ENCODE data around the gene ZNF557.
"Not testable (repeated sequence)": the region's sequence is repeated elsewhere in the genome, so short reads cannot be mapped to it uniquely, and the experiment has no call there.

The ZNF557 gene

GRCh38 chr19:7063764-7064418, 5.6 kb upstream of the ZNF557 start:
- no peak overlapping the region for H3K27ac ChIP-seq (ENCODE audit: low read length)
- H3K79me2 ChIP-seq (ENCODE audit: low read length) = no peaks in the 10 kb centered on the region
- no peak overlapping the region for H3K4me2 ChIP-seq (ENCODE audit: low read length)
- TF ChIP-seq CTCF (IDR thresholded peaks at IDR 0.05; ENCODE audit: low read depth, low read length) (no peak), EZH2phosphoT487 (IDR thresholded peaks at IDR 0.05; ENCODE audit: low read depth) (no peak)
- no peak overlapping the region for H3K9ac ChIP-seq (ENCODE audit: low read length)
- no peaks in the 10 kb centered on the region for H3K9me3 ChIP-seq (ENCODE audit: insufficient read depth, low read length)
- H3K36me3 ChIP-seq (replicated peaks; ENCODE audit: low read depth, low read length) = no peaks in the 10 kb centered on the region
- no peak overlapping the region for H2AFZ ChIP-seq (ENCODE audit: low read depth, low read length)
- no peaks in the 10 kb centered on the region for H3K27me3 ChIP-seq (ENCODE audit: low read depth, low read length)
- no peaks in the 10 kb centered on the region for H4K20me1 ChIP-seq (ENCODE audit: insufficient read depth, low read length)
- peaks cover 3% of the 10 kb centered on the region; the same call in 1 of the 2 replicates for H3K4me1 ChIP-seq (ENCODE audit: low read length)
- H3K4me3 ChIP-seq (ENCODE audit: low read length) = no peak overlapping the region

GRCh38 chr19:7067122-7067521, 2.4 kb upstream of the ZNF557 start:
- peaks cover 11% of the 10 kb centered on the region for H3K36me3 ChIP-seq (replicated peaks; ENCODE audit: low read depth, low read length)
- H3K4me2 ChIP-seq (ENCODE audit: low read length); H3K9ac ChIP-seq (ENCODE audit: low read length); H4K20me1 ChIP-seq (ENCODE audit: insufficient read depth, low read length); H3K27ac ChIP-seq (ENCODE audit: low read length); H3K27me3 ChIP-seq (ENCODE audit: low read depth, low read length); H3K4me3 ChIP-seq (ENCODE audit: low read length); H3K9me3 ChIP-seq (ENCODE audit: insufficient read depth, low read length); H2AFZ ChIP-seq (ENCODE audit: low read depth, low read length); H3K4me1 ChIP-seq (ENCODE audit: low read length): not testable (repeated sequence)
- H3K79me2 ChIP-seq (ENCODE audit: low read length) = peaks cover 19% of the 10 kb centered on the region

- no peaks in the 10 kb centered on the region for H3K27me3 ChIP-seq (ENCODE audit: low read depth, low read length)
- no peak overlapping the region for H2AFZ ChIP-seq (ENCODE audit: low read depth, low read length)
- peaks cover 8% of the 10 kb centered on the region for H3K4me1 ChIP-seq (ENCODE audit: low read length)
- H3K9me3 ChIP-seq (ENCODE audit: insufficient read depth, low read length) = no peaks in the 10 kb centered on the region
- peaks cover 15% of the 10 kb centered on the region for H3K36me3 ChIP-seq (replicated peaks; ENCODE audit: low read depth, low read length)
- H4K20me1 ChIP-seq (ENCODE audit: insufficient read depth, low read length) = no peaks in the 10 kb centered on the region
- TF ChIP-seq CTCF (IDR thresholded peaks at IDR 0.05; ENCODE audit: low read depth, low read length) (no peak), EZH2phosphoT487 (IDR thresholded peaks at IDR 0.05; ENCODE audit: low read depth) (no peak)
- H3K4me2 ChIP-seq (ENCODE audit: low read length) = no peak overlapping the region
- no peak overlapping the region for H3K4me3 ChIP-seq (ENCODE audit: low read length)
- no peak overlapping the region for H3K9ac ChIP-seq (ENCODE audit: low read length)
- H3K27ac ChIP-seq (ENCODE audit: low read length) = no peak overlapping the region
- H3K79me2 ChIP-seq (ENCODE audit: low read length) = peaks cover 19% of the 10 kb centered on the region
Observed at GRCh38 chr19:7067716-7068115, 1.8 kb upstream of the ZNF557 start.

GRCh38 chr19:7068599-7068998, 904 bp upstream of the ZNF557 start:
- TF ChIP-seq CTCF (IDR thresholded peaks at IDR 0.05; ENCODE audit: low read depth, low read length) (no peak), EZH2phosphoT487 (IDR thresholded peaks at IDR 0.05; ENCODE audit: low read depth) (no peak)
- peaks cover 22% of the 10 kb centered on the region for H3K36me3 ChIP-seq (replicated peaks; ENCODE audit: low read depth, low read length)
- no peaks in the 10 kb centered on the region for H3K27me3 ChIP-seq (ENCODE audit: low read depth, low read length)
- H3K9me3 ChIP-seq (ENCODE audit: insufficient read depth, low read length) = no peaks in the 10 kb centered on the region
- H3K79me2 ChIP-seq (ENCODE audit: low read length) = peaks cover 19% of the 10 kb centered on the region
- H3K4me3 ChIP-seq (ENCODE audit: low read length) = peak overlapping the region; percentile 93
- H3K4me2 ChIP-seq (ENCODE audit: low read length) = peak overlapping the region; percentile 72
- H2AFZ ChIP-seq (ENCODE audit: low read depth, low read length) = peak overlapping the region; percentile 77
- H4K20me1 ChIP-seq (ENCODE audit: insufficient read depth, low read length) = no peaks in the 10 kb centered on the region
- no peak overlapping the region for H3K27ac ChIP-seq (ENCODE audit: low read length)
- H3K9ac ChIP-seq (ENCODE audit: low read length) = peak overlapping the region; percentile 13; the same call in 1 of the 2 replicates
- H3K4me1 ChIP-seq (ENCODE audit: low read length) = peaks cover 8% of the 10 kb centered on the region

All from OCI-LY3 (cell line).